HG03025 (cell line): Measurements from ENCODE around the gene TRPM1.

Experiments used
- ATAC-seq: cut with Tn5 transposase; IDR thresholded peaks from one replicate; pipeline ENCODE4 v1.9.1; 2021; ENCODE audit warnings: mild to moderate bottlenecking, moderate library complexity; ENCODE audit not compliant: unreplicated experiment, low FRiP score

Gene TRPM1

GRCh38 chr15:31101262-31102038 is at the start of gene TRPM1:
Gene TRPM1, minus strand, starts transcription at chr15:31101725. Its CDS starts 20,370 bp downstream, at chr15:31081355.
- no peak for ATAC-seq

GRCh38 chr15:31150732-31151231 is 49.3 kb upstream of the TRPM1 start:
- ATAC-seq: no peak

DNA sequence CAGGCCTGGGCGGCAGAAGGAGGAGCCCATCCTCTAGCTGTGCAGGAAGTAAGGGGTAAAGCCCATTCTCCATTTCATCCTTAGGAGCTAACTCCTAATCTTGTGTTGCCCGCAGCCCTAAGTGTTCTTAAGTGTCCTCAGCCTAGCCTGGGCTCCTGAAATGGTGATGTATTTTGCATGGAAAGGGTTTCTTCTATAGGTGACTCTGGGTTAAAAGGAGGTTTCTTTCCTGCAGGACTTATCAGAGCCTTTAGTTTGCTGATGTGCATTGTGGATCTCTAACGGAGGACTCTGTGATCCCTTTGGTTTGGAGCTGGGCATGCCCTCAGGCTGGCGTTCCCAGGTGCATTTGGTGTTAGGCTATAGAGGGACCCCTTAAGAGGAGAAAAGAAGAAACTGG is 48.5 kb upstream of the TRPM1 start:
- no peak for ATAC-seq

DNA sequence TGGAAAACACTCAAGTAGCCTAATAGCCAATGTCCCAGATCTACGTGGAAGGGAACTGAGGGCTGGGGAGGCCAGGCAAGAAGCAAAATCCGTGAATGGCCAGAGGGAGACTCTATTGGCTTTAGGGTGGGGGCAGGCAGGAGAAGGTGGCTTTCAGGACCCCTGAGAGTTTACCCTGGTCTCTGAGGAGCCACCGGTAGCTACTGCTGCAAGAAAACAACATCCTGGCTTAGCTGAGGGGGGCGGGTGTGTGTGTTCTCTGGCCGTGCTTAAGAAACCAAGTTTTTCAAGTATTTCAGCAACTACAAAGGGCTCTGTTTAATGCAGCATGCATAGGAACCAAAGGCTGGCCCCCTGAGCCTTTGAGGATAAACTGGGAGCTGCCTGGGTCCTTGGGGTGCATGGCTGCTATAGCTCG is 47.6 kb upstream of the TRPM1 start:
- no peak for ATAC-seq

DNA sequence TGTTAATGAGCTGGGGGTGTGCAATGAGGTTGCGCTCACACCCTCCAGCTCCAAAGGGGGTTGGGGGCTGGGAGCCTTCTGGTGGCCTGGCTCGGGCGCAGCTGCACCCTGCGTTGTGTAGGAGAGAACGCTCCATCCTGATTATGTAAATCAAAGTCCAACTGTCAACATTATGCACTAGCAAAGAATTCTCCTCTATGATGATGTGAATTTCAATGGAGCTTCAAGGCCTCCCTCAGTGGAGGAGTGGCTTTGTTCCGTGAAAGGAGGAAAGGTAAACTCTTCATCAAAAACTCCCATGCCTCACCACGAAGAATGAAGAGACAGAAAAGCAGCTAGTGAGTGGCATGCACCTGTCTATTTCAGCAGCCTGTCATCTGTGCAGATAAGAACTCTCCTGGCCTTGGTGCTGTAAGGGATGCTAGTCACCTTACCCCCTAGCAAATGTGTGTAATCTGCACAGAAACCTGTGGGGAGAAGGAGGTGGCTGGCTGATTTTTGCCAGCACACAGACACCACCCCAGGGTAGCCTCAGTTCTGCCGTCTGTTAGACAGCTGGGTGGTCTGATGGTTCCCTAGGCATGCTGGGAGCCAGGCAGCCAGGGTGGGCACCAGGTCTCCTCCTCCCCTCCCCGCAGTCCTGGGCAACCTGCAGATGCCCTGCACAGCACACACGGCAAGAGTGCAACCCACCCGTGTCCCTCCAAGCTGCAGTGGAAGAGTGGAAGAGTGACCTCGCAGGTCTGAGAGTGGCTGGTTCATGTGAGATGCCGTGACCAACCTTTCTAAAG is 47.0 kb upstream of the TRPM1 start:
- no peak for ATAC-seq

DNA sequence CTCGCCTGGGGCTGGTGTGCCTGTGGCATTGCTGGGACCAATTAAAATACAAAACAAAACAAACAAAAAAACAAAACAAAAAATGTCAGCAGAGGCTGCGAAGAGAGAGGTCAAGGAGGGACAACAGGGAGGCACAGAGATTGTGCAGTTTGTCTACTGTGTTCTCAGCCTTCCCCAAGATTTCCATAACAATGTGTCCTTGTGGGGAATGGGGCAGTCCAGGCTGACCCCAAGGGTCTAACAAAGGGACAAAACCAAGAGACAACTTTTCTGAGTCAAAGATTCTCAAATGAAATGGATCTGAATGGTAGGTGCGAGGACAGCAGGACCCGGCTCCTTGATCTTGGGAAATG is 46.4 kb upstream of the TRPM1 start:
- ATAC-seq: no peak

DNA sequence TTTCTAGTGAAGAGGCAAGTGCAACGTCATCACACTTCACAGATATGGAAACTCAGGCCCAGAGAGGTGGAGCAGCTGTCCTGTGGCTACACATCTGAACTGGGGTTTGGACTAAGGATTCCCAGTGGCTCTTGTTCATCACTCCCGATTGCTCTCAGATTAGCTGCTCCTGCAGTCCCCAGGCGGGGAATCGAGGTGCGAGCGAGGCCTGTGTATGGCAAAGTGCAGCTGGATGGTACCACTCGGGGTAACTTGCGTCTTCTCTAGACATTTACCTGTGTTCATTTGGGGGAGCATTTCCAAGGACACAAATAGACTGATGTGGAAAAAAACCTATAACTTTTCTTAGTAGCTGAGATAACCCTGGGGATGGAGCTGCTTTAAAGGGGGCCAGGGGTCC is 45.9 kb upstream of the TRPM1 start:
- ATAC-seq: no peak

DNA sequence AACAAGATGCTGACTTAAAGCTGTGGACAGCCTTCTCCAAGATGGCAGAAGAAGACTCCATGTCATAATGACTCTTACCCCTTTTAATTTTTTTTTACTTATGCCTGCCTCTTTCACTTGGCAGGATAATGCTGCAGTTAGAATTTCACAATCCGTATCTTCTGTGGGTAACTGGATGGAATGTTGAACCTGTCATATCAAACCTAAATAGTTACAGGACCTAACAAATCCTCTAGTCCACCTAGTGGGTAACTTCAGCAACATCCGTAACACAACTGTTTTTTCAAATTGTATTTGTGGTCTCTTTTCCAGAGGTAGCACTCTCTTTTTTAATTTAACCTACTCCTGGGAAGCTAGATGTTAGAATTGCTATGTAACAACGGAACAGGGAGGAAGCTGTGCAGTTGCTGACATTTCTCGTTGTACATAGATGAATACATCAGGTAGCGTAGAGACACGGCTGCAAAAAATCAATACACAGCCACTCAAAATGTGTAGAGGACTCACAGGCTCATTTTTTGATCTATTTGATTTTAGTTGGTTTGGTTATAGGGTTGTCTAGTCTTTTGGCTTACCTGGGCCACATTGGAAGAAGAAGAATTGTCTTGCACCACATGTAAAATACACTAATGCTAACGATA is 43.9 kb upstream of the TRPM1 start:
- no peak for ATAC-seq

DNA sequence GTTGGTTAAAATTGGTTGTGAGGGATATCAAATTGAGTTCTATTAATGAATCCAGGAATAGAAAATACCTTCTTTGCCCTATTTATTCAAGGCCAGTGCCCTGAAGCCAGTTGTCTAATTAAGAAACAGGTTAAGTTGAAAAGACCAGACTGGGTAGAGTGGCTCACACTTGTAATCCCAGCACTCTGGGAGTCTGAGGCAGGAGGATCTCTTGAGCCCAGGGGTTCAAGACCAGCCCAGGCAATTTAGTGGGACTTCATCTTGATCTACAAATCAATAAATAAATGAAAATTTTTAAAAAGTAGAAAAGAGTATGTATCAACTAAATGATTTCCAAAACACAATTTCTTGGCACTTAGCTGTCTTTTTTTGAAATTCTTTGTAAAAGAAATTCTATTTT is 40.3 kb upstream of the TRPM1 start:
- ATAC-seq: no peak

- ATAC-seq: no peak
Measured at GRCh38 chr15:31136607-31137328, 35.2 kb upstream of the TRPM1 start.

- ATAC-seq: no peak
Measured at GRCh38 chr15:31136016-31136415, 34.5 kb upstream of the TRPM1 start.

- no peak for ATAC-seq
Measured at GRCh38 chr15:31135523-31135922, 34.0 kb upstream of the TRPM1 start.

GRCh38 chr15:31133890-31134289 is 32.4 kb upstream of the TRPM1 start:
- no peak for ATAC-seq

- ATAC-seq: no peak
Measured at GRCh38 chr15:31131853-31132375, 30.4 kb upstream of the TRPM1 start.

GRCh38 chr15:31130576-31131237 is 29.2 kb upstream of the TRPM1 start:
- ATAC-seq: no peak

DNA sequence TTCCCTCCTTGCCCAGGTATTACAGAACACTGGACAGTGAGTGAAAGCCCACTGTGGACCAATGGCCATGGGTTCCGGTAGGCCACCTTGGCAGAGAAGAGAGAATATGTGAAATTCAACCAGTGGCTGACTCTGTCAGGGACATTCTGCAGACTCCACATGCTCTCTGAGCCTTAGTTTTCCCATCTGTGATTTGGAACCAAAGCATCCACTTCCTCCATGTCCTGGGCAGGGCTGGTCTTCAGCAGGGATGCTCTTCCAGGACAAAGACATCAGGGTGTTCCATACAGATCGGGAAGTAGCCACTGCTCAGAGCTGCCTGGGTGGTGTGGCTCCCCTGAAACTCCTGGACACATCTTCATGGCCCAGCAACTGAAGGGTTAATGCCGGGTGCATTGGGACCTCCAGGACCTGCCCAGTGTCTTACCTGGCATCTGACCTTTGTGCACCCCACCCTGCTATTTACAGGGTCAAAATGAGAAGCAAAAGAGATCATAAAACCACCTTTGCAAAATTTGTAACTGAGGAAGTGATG is 28.3 kb upstream of the TRPM1 start:
- no peak for ATAC-seq

DNA sequence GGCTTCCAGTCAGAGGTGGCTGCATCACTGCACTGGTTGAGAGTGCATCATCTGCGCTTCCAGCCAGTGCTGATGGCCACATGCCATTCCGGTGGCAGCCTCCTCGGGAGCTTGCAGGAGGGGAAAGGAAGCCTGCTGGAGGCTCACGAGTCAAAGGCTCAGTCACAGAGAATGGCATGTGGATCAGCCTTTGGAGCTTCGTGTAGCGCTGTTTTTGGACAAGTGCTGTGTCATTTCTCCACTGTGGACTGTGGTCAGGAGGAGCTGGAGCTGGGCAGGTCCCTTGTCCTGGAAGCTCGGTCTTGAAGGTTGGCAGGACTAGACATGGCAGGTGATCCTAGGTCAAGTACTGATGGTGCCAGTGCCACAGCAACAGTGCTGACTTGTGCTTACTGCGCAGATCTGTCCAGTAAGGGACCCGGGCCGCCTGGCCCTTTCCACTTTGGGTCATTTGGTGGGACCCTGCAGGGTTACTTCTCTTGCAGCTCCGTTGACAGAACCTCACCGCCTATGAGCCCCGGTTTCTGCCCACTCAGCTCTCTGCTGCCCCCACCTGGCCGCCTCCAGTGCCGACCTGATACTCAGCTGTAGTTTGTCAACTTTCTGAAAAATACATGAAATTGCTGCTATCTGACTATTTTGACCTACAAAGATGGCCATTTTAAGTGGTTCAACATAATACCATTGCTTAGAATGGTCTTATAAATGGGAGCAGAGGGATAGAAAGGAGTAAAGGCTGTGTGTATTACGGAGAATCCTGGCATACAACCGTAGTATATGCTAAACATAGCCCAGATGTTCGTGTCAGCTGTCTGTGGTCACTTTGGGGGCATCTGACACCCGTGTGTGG is 27.6 kb upstream of the TRPM1 start:
- no peak for ATAC-seq

DNA sequence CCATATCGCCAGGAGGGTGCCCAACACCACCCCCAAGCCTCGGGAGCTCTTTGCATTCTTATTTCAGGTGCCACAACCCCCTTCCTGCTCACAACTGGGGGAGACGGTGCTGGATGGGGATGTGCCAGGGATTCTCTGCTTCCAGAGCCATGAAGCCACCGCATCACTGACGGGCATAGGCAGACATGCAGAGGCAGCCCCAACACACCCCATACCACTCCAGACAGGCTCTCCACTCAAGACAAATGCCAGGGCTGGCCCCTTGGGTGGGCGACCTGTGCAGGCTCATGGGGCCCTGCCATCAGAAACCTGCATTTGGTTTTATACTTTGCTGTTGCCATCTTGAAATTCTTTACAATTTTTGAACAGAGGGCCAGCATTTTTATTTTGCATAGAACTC is 27.0 kb upstream of the TRPM1 start:
- ATAC-seq: no peak
